T-helper 1 cell treated with Interleukin-12 subunit alpha and Interleukin-12 subunit beta and Interleukin-4 antibody, amounts not matched to agents 30 μg/mL and 1 μg/mL, for 36 hours (primary cell): ENCODE data around the gene APOA1.

ENCODE experiments used
- H3K27ac Mint-ChIP-seq: one replicate; pipeline ENCODE4 v1.8.0; 2021; ENCODE audit warnings: mild to moderate bottlenecking, mixed read lengths
- H3K27me3 Mint-ChIP-seq: one replicate; pipeline ENCODE4 v1.8.0; 2021; ENCODE audit warnings: low read depth, mixed read lengths
- H3K36me3 Mint-ChIP-seq: one replicate; pipeline ENCODE4 v1.8.0; 2021; ENCODE audit warnings: low read depth, mixed read lengths
- H3K4me1 Mint-ChIP-seq: one replicate; pipeline ENCODE4 v1.8.0; 2021; ENCODE audit warnings: low read depth, mixed read lengths
- H3K4me3 Mint-ChIP-seq: one replicate; pipeline ENCODE4 v1.8.0; 2021; ENCODE audit warnings: mild to moderate bottlenecking, moderate library complexity, mixed read lengths
- H3K9me3 Mint-ChIP-seq: one replicate; pipeline ENCODE4 v1.8.0; 2021; ENCODE audit warnings: mixed read lengths

Gene APOA1

DNA sequence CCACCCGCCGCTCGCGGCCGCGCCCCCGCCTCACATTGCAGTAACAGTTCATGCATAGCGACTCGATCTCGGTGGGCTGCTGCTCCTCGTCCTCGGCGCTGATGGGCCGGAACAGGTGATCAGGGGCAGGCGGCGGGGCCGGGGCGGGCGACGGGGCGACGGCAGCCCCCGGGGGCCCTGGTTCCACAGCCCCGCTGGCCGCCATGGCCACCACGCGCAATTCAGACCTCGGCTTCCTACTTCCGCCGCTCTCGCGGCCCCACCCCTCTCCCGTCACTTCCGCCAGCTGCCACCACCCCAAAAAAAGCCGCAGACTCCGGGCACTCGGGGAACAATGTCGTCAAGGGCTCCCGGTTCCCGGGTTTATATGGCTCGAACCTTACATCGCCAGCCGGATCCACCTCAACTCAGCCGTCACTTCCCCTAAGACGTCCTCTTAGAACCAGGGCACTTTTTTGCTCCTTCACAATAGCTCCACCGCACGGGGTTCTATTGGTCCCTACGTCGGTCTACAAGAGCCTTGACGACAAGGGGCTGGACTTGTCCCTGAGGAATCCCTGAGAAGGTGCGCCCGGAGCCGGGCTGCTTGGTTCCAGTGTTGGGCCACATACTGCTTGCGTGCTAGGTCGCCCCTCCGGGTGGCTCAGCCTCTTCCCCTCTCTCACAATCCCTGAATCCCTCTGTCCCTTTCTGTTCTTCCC is 49.5 kb downstream of the APOA1 start, which contains the start of gene ZPR1:
TSS of gene ZPR1 (minus strand) at position 238 of the 701 bp plus-strand sequence. CDS start at position 205, 33 bp downstream.
- H3K27me3 Mint-ChIP-seq = peaks cover 4% of the 10 kb centered on the region
- H3K27ac Mint-ChIP-seq = peak within 1 kb of the TSS; percentile 86
- H3K4me1 Mint-ChIP-seq = peaks cover 37% of the 10 kb centered on the region
- no peaks in the 10 kb centered on the region for H3K9me3 Mint-ChIP-seq
- peaks cover 40% of the 10 kb centered on the region for H3K36me3 Mint-ChIP-seq
- peak within 1 kb of the TSS; percentile 89 for H3K4me3 Mint-ChIP-seq

DNA sequence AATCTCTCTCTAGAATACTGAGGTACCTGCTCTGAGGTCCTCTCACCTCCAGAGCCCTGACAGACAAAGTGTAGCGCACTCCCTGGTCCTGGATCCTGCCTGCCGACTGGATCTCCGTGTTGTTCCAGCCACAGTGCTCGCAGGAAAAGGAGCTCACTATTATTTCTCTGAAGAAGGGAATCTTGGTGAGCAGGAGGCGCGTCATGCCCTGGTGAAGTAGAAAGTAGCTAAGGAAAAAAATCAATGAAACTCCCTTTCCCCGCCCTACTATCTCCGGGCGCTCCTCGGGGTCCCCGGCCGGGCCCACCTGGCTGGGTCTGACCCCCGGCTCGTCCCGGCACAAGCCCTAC is 50.0 kb downstream of the APOA1 start:
- peaks cover 41% of the 10 kb centered on the region for H3K4me1 Mint-ChIP-seq

DNA sequence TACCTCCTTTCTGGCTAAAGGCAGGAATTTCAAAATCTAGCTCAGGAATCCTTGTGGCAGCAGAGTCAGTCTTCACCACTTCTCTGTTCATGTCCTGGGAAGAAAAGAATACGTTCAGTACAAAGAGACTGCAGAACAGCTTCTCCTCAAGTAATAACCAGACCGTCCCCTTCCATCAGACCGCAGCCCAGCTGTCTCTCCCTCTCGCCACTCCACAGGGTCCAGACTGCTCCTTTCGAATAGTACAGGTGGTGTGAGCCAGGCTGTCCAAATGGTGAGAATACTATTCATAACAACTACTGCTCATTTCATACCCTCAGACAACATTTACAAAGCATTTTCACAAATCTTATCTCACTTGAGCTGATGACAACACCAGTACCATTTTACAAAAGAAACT is 50.5 kb downstream of the APOA1 start:
- peak overlapping the region; percentile 83 for H3K27ac Mint-ChIP-seq
- peaks cover 4% of the 10 kb centered on the region for H3K27me3 Mint-ChIP-seq
- H3K36me3 Mint-ChIP-seq = peaks cover 48% of the 10 kb centered on the region
- peak overlapping the region; percentile 89 for H3K4me3 Mint-ChIP-seq
- peaks cover 45% of the 10 kb centered on the region for H3K4me1 Mint-ChIP-seq
- H3K9me3 Mint-ChIP-seq = no peaks in the 10 kb centered on the region

More for the DNA sequence above, 50.0 kb downstream of the APOA1 start:
- Mint-ChIP-seq H3K9me3 (no peaks in the 10 kb centered on the region), H3K4me3 (peak overlapping the region; percentile 89), H3K27ac (peak overlapping the region; percentile 83), H3K27me3 (peaks cover 4% of the 10 kb centered on the region), H3K36me3 (peaks cover 44% of the 10 kb centered on the region)

DNA sequence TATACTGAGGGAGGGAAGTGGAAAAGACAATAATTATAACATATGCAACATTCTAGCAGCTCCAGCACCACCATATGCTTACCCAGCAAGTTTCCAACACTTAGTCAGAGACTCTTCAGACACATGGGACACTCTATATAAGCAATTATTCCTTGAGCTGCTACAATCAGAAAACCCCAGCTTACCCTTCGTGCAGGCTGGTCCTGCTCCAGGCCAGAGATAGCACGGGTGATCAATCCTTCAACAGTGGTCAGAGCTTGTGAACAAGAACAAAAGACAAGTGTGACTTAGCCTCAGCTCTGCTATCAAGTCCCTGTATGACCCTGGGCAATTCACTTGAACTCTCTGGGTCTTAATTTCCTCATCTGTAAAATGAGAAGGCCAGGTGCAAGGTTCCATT is 51.1 kb downstream of the APOA1 start:
- Mint-ChIP-seq H3K9me3 (no peaks in the 10 kb centered on the region), H3K27me3 (peaks cover 4% of the 10 kb centered on the region), H3K27ac (peak overlapping the region; percentile 83), H3K4me1 (peaks cover 47% of the 10 kb centered on the region), H3K36me3 (peaks cover 53% of the 10 kb centered on the region), H3K4me3 (peak overlapping the region; percentile 89)
